Neural cell (in vitro differentiated cells): ENCODE results near the gene TOM1.

ENCODE experiments used
- EP300 ChIP-seq: fragments of 450-650 bp; conservative IDR thresholded peaks from 2 replicates; pipeline ENCODE4 v1.6.1; 2014; ENCODE audit warnings: antibody characterized with exemption, mild to moderate bottlenecking, moderate library complexity; ENCODE audit not compliant: poor library complexity, severe bottlenecking
- EZH2 ChIP-seq: fragments of 200-600, 300-800 bp; shearing (Covaris generic), sonication (generic); IDR thresholded peaks from 2 replicates; pipeline ENCODE4 v1.6.1; 2014; ENCODE audit warnings: antibody characterized with exemption, low read length, borderline replicate concordance, mild to moderate bottlenecking; ENCODE audit not compliant: insufficient read depth, poor library complexity, severe bottlenecking
- MXI1 ChIP-seq: fragments of 450-650 bp; conservative IDR thresholded peaks from 2 replicates; pipeline ENCODE4 v1.6.1; 2014; ENCODE audit warnings: antibody characterized with exemption, mild to moderate bottlenecking; ENCODE audit not compliant: poor library complexity, severe bottlenecking
- POLR2AphosphoS5 ChIP-seq: IDR thresholded peaks from 2 replicates; pipeline ENCODE4 v1.6.1; 2012
- RAD21 ChIP-seq: fragments of 450-650 bp; conservative IDR thresholded peaks from 2 replicates; pipeline ENCODE4 v1.6.1; 2014; ENCODE audit warnings: antibody characterized with exemption, mild to moderate bottlenecking, moderate library complexity
- TAF1 ChIP-seq: IDR thresholded peaks from 2 replicates; pipeline ENCODE4 v1.6.1; 2012; ENCODE audit warnings: low read depth
- TF ChIP-seq, protein P1 (sequence below): fragments of 450-650 bp; IDR thresholded peaks from 2 replicates; pipeline ENCODE4 v1.5.1; 2014; ENCODE audit warnings: antibody characterized with exemption, mild to moderate bottlenecking, moderate library complexity; ENCODE audit not compliant: poor library complexity, severe bottlenecking
- TF ChIP-seq, protein P2 (sequence below): IDR thresholded peaks from 2 replicates; pipeline ENCODE4 v1.6.1; 2012; ENCODE audit warnings: borderline replicate concordance

GRCh38 chr22:35386670-35387288 is 87.1 kb downstream of the TOM1 start:
- TF ChIP-seq POLR2AphosphoS5, result no peak
- TF ChIP-seq, protein P1, sequence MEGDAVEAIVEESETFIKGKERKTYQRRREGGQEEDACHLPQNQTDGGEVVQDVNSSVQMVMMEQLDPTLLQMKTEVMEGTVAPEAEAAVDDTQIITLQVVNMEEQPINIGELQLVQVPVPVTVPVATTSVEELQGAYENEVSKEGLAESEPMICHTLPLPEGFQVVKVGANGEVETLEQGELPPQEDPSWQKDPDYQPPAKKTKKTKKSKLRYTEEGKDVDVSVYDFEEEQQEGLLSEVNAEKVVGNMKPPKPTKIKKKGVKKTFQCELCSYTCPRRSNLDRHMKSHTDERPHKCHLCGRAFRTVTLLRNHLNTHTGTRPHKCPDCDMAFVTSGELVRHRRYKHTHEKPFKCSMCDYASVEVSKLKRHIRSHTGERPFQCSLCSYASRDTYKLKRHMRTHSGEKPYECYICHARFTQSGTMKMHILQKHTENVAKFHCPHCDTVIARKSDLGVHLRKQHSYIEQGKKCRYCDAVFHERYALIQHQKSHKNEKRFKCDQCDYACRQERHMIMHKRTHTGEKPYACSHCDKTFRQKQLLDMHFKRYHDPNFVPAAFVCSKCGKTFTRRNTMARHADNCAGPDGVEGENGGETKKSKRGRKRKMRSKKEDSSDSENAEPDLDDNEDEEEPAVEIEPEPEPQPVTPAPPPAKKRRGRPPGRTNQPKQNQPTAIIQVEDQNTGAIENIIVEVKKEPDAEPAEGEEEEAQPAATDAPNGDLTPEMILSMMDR, result no peak
- no peak for TF ChIP-seq EP300
- no peak for TF ChIP-seq EZH2
- TF ChIP-seq TAF1, result no peak
- no peak for TF ChIP-seq RAD21
- TF ChIP-seq, protein P2, sequence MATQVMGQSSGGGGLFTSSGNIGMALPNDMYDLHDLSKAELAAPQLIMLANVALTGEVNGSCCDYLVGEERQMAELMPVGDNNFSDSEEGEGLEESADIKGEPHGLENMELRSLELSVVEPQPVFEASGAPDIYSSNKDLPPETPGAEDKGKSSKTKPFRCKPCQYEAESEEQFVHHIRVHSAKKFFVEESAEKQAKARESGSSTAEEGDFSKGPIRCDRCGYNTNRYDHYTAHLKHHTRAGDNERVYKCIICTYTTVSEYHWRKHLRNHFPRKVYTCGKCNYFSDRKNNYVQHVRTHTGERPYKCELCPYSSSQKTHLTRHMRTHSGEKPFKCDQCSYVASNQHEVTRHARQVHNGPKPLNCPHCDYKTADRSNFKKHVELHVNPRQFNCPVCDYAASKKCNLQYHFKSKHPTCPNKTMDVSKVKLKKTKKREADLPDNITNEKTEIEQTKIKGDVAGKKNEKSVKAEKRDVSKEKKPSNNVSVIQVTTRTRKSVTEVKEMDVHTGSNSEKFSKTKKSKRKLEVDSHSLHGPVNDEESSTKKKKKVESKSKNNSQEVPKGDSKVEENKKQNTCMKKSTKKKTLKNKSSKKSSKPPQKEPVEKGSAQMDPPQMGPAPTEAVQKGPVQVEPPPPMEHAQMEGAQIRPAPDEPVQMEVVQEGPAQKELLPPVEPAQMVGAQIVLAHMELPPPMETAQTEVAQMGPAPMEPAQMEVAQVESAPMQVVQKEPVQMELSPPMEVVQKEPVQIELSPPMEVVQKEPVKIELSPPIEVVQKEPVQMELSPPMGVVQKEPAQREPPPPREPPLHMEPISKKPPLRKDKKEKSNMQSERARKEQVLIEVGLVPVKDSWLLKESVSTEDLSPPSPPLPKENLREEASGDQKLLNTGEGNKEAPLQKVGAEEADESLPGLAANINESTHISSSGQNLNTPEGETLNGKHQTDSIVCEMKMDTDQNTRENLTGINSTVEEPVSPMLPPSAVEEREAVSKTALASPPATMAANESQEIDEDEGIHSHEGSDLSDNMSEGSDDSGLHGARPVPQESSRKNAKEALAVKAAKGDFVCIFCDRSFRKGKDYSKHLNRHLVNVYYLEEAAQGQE, result no peak
- no peak for TF ChIP-seq MXI1
